Transverse colon (tissue), 4 donors: Measurements from ENCODE around the gene LRP1. TPM values are rescaled to one million over a fixed set of nuclear protein-coding genes. Genes with fewer than 3 reads are reported as not detected.

Experiments
- DNase-seq: peaks from one replicate; pipeline ENCODE4 v3.0.0-alpha.2; 2019
- H3K27ac ChIP-seq, 4 donors: fragments of 200-600 bp; sonication (generic); 2 replicates each; pipeline ENCODE4 v1.5.1; 2016 to 2018; ENCODE audit warnings: inconsistent platforms in 4 of 4
- H3K27me3 ChIP-seq: fragments of 200-600 bp; sonication (generic); 2 replicates; pipeline ENCODE4 v1.5.1; 2017; ENCODE audit warnings: inconsistent platforms
- H3K36me3 ChIP-seq, 4 donors: fragments of 200-600 bp; sonication (generic); 2 replicates each; pipeline ENCODE4 v1.5.1; 2017 to 2019; ENCODE audit warnings: inconsistent platforms in 4 of 4
- H3K4me1 ChIP-seq, 4 donors: fragments of 200-600 bp; sonication (generic); 2 replicates each; pipeline ENCODE4 v1.5.1; 2017 to 2020; ENCODE audit warnings: inconsistent platforms in 4 of 4
- H3K4me3 ChIP-seq, 4 donors: fragments of 200-600 bp; sonication (generic); 1 replicate in 1 of 4; 2 replicates in 3 of 4; pipeline versions ENCODE4 v1.5.1 to v1.6.1; 2017 to 2019; ENCODE audit warnings: inconsistent platforms in 4 of 4
- H3K9me3 ChIP-seq, 2 donors: fragments of 200-600 bp; sonication (generic); 2 replicates each; pipeline ENCODE4 v1.5.1; 2017 to 2019; ENCODE audit warnings: inconsistent platforms in 2 of 2
- CTCF ChIP-seq, 5 experiments: fragments of 200-600 bp in 3 of 5; fragments of 450-650 bp in 2 of 5; sonication (generic) in 3 of 5; IDR thresholded peaks; 1 replicate in 2 of 5; 2 replicates in 3 of 5; pipeline ENCODE4 v1.5.1; 2016 to 2017; ENCODE audit warnings: antibody characterized with exemption in 5 of 5, inconsistent platforms in 3 of 5, mild to moderate bottlenecking in 2 of 5, moderate library complexity in 1 of 5
- EP300 ChIP-seq: sonication (generic); formaldehyde crosslinking; IDR thresholded peaks from one replicate; pipeline ENCODE4 v1.6.1; 2017; ENCODE audit warnings: antibody characterized with exemption, low read depth
- POLR2A ChIP-seq: fragments of 450-650 bp; IDR thresholded peaks from one replicate; pipeline ENCODE4 v1.6.1; 2016; ENCODE audit warnings: antibody characterized with exemption, mild to moderate bottlenecking, moderate library complexity
- POLR2AphosphoS5 ChIP-seq, 3 donors: sonication (generic); formaldehyde crosslinking; IDR thresholded peaks; one replicate each; pipeline ENCODE4 v1.6.1; 2016; ENCODE audit warnings: antibody characterized with exemption in 3 of 3
- WGBS, 2 donors: methylation state at CpG; one replicate each; pipeline ENCODE4 v1.1.5; 2018; ENCODE audit warnings: low coverage in 1 of 2; 5-methylcytosine and 5-hydroxymethylcytosine counted together
- in situ Hi-C, 4 donors: fragments of 200-750 bp; cut with MboI; loops; one replicate each; pipeline versions ENCODE4 v1.15.0 to v1.15.1; 2017; ENCODE audit warnings: low sequenced_read_pairs in 3 of 4, low pct_ligation_motif_present in 1 of 4, low pct_unique_long_range_greater_than_20kb in 1 of 4
- intact Hi-C: fragments of 100-400 bp; cut with DNase I; formaldehyde crosslinking; loops from one replicate; pipeline ENCODE4 v1.15.1; 2023; ENCODE audit warnings: low total_unique reads
- total RNA-seq, 4 donors: library from RNA; depleted of rRNA; stranded (reverse); fragments of >200 nt; gene quantifications; one replicate each; pipeline ENCODE4 v1.1.0, GENCODE V29; 2016

Gene LRP1
- total RNA-seq, 4 donors from 2014 or later = 94.3 to 248 (median 199) TPM

GRCh38 chr12:57111031-57111734 is 17.1 kb upstream of the LRP1 start, which contains the start of gene STAT6:
Gene STAT6, minus strand, starts transcription at chr12:57111362. Its CDS starts 3,084 bp downstream, at chr12:57108278.
- peak within 1 kb of the TSS; percentile 96 to 99 (median 98) for H3K27ac ChIP-seq
- in situ Hi-C loops = loop anchor here in 2 of 4 donors (5.0 kb wide), 2 partner anchors 39 to 44 kb away; no protein-coding TSS in a partner anchor
- H3K36me3 ChIP-seq = peaks cover 0 to 17% (median 5%) of the 10 kb centered on the region in 4 donors
- intact Hi-C loops = loop anchor here (2.0 to 5.0 kb wide), 2 partner anchors 22 to 39 kb away; partner anchors contain the start of gene NAB2
- peak within 1 kb of the TSS; percentile 54 to 82 (median 62) for H3K4me3 ChIP-seq
- TF ChIP-seq POLR2AphosphoS5 (IDR thresholded peaks at IDR 0.05) = peak; percentile 66 to 74 (median 72)
- TF ChIP-seq CTCF (IDR thresholded peaks at IDR 0.05) = peak in 2 of 5 experiments; percentile 30 to 42
- TF ChIP-seq POLR2A = peak; percentile 96
- TF ChIP-seq EP300 = no peak
- H3K27me3 ChIP-seq = no peaks in the 10 kb centered on the region
- peak; percentile 91 for DNase-seq
- 0% methylated on average over 2 to 13 of the region's 13 CpGs for WGBS, 2 donors
- peaks cover 15 to 40% (median 28%) of the 10 kb centered on the region in 4 donors for H3K4me1 ChIP-seq
- no peaks in the 10 kb centered on the region for H3K9me3 ChIP-seq

DNA sequence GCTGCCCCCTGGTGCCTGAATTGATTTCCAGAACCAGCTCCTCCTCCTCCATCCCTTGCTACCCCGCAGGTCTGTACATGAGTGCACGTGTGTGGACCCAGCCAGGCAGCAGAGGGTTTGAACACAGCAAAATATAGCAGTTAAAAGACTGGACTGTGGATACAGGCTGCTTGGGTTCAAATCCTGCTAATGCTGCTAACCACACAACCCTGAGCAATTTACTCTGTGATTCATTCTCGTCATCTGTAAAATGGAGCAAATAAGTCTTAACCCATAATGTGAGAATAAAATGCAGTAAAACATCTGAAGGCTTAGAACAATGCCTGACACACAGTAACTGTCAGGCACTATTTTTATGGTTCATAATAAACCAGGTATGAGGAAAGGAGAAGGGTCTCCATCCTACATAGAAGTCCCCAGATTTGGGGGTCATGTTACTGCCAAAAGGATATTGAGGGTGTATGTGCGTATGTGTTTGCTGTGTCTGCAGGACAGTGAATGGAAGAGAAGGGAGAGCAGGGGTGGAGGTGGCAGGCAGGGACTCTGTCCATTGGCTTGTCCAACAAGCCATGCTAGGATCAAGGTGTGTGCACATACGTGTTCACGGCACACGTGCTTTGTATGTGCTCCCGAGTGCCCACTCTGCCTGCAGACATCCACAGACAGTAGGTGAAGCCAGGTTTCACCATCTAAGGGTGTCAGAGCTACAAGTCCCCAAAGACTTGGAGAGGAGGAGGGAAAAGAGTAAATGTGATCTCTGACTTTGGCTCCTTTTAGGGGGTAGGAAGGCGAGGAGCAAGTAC is 15.6 kb upstream of the LRP1 start:
- Histone ChIP-seq H3K36me3 (peaks cover 0 to 5% (median 0%) of the 10 kb centered on the region in 4 donors), H3K4me3 (peak overlapping the region in 3 of 4 donors; percentile 54 to 70 (median 55)), H3K4me1 (peaks cover 15 to 31% (median 24%) of the 10 kb centered on the region in 4 donors), H3K9me3 (no peaks in the 10 kb centered on the region), H3K27me3 (no peaks in the 10 kb centered on the region), H3K27ac (peak overlapping the region; percentile 96 to 99 (median 98))
- TF ChIP-seq POLR2AphosphoS5 (IDR thresholded peaks at IDR 0.05) (no peak), CTCF (IDR thresholded peaks at IDR 0.05) (peak in 2 of 5 experiments; percentile 78 to 82)
- 58 to 86% methylated on average over 1 to 9 of the region's 9 CpGs for WGBS, 2 donors
- intact Hi-C loops = loop anchor here (5.0 kb wide), 1 partner anchor 40 kb away; no protein-coding TSS in a partner anchor
- in situ Hi-C loops = loop anchor here in 2 of 4 donors (5.0 kb wide), 2 partner anchors 40 to 45 kb away; no protein-coding TSS in a partner anchor
- DNase-seq = no peak

DNA sequence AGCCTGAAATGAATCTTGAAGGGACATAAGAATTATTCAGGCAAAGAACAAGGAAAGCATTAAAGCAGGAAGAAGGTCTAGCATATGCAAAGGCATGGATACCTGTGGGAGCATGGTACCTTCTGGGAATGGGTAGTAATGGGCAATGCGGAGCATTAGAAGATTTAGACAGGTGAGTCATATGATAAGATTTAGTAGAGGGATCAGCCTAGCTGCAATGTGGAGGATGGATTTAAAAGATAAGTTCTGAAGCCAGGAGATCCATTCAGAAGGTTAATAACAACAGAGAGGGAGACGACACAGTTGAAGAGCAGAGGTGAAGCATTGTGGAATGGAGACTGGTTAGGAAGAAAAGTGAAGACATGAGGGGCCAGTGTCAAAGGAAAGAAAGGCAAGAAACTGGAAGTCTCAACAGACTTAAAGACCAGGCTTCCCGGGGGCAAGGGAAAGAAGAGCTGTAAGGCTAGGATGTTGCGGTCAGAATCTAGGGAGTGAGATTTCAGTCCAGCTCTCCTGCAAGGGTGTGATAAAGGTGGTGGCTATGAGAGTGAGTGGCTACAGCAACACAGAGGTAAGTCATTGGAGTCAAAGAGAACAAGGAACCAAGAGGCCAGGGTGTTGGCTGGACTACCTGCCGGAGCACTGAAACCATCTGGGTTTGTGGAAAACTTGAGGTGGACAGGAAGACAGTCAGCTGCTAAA is 11.6 kb upstream of the LRP1 start:
- no peak overlapping the region for H3K4me3 ChIP-seq
- no peaks in the 10 kb centered on the region for H3K9me3 ChIP-seq
- 73 to 88% methylated on average over 4 to 5 of the region's 5 CpGs for WGBS, 2 donors
- in situ Hi-C loops (no loop called here), intact Hi-C loops (no loop called here)
- H3K27ac ChIP-seq = no peak overlapping the region
- H3K27me3 ChIP-seq = no peaks in the 10 kb centered on the region
- TF ChIP-seq EP300 = no peak
- no peak for TF ChIP-seq CTCF (IDR thresholded peaks at IDR 0.05)
- TF ChIP-seq POLR2A = no peak
- no peak for TF ChIP-seq POLR2AphosphoS5 (IDR thresholded peaks at IDR 0.05)
- no peak for DNase-seq
- no peaks in the 10 kb centered on the region for H3K36me3 ChIP-seq
- peaks cover 5 to 7% (median 5%) of the 10 kb centered on the region in 4 donors for H3K4me1 ChIP-seq
